ENCODE data around the gene SELP.

DNA sequence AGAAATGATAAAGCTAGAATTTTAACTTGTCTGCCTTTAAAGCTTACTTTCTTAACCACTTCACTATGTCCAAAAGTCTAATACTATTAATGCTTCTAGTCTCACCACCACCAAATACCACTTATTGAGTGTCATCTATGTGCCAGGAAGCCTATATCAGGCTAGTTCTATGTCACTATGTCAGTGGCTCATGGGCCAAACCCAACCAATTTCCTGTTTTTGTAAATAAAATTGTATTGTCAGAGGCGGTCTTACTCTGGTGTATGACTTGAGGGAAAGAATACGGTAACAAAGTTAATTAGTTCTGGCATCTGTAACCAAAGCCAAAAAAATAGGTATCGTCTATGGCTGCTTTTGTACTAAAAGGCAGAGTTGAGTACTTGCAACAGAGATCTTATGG is 58.5 kb downstream of the SELP start:
- TF ChIP-seq, protein P1, sequence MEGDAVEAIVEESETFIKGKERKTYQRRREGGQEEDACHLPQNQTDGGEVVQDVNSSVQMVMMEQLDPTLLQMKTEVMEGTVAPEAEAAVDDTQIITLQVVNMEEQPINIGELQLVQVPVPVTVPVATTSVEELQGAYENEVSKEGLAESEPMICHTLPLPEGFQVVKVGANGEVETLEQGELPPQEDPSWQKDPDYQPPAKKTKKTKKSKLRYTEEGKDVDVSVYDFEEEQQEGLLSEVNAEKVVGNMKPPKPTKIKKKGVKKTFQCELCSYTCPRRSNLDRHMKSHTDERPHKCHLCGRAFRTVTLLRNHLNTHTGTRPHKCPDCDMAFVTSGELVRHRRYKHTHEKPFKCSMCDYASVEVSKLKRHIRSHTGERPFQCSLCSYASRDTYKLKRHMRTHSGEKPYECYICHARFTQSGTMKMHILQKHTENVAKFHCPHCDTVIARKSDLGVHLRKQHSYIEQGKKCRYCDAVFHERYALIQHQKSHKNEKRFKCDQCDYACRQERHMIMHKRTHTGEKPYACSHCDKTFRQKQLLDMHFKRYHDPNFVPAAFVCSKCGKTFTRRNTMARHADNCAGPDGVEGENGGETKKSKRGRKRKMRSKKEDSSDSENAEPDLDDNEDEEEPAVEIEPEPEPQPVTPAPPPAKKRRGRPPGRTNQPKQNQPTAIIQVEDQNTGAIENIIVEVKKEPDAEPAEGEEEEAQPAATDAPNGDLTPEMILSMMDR (IDR thresholded peaks at IDR 0.05), result no peak
- TF ChIP-seq POLR2AphosphoS5 (IDR thresholded peaks at IDR 0.05), result no peak

Data from gastroesophageal sphincter (tissue), 3 donors.